Stimulated activated CD4-positive, alpha-beta T cell treated with anti-CD3 and anti-CD28 coated beads, Interleukin-1b, Interleukin-23, amount 100 ng/mL, for 48 hours (primary cell): ENCODE data around the gene PRKACG.
A peak's percentile ranks its signal among the peaks of the same experiment; 100 is the strongest.

ENCODE experiments used
- DNase-seq: peaks from one replicate; pipeline ENCODE4 v3.0.0-alpha.2; 2020

Gene PRKACG

DNA sequence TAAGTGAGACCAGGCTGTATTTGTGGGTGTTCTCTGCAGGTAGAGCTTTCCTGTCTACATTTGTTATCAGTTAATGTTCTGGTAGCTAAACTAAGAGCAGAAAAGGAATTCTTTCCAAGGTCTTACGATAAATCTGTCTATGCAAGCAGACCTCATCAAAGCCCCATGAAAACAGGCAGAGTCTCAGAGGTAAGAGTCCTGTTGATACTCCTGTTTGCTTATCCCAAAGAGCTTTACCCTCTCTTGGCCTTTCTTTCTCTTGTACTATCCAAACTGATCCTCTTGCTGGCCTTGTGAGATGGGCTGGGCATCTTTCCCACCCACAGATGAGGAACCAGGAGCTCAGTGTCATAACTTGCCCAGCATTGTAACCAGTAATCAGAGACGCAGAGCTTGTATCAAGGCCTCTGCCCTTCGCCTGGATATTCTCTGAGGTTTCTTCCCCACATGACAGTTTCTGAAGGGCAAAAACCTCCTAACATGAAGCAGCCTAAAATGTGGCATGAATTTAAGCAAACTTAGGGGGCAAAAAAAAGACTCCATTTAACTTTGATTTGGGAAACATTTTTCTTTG, 33.5 kb downstream of the PRKACG start:
- DNase-seq: no peak

DNA sequence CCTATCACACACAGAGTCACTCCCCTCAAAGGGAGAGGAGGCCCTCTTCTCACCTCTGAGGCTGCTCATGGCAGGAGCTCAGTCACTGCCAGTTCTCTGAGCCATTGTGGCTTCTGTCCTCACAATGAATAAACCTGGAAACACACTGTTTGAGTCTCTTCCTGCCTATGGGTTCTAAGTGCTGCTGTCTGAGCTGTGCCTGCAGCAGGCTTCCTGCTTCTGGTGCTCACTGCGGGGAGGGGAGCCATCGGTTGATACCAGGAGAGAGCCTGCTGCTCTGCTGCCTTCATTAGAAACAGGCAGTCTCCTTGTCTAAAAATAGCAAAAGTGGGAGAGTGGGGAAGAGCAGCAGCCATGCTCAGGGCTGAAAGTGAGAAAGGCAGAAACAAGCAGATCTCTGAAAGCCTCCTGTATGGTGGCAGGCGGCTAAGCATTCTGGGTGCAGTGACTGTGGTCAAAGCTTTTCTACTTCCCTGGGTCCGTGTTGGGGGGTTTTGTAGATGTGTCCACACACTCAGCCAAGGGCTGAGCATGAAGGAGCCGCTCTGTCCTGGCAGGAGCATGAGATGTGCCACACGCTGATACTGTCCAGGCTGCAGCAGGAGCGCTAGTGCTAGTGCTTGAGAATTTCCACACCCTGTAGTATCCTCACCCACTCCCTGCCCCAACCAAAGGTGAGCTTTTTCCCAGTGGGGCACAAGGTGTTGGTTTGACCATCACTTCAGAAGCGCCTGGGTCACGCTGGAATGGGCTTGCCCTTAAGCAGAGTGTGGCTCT, 34.2 kb downstream of the PRKACG start:
- DNase-seq: peak; percentile 69

GRCh38 chr9:68978501-68978900, 35.4 kb downstream of the PRKACG start:
- no peak for DNase-seq

- no peak for DNase-seq
Observed at GRCh38 chr9:68978066-68978465, 35.8 kb downstream of the PRKACG start.

- no peak for DNase-seq
Observed at GRCh38 chr9:68975365-68976043, 38.4 kb downstream of the PRKACG start.

DNA sequence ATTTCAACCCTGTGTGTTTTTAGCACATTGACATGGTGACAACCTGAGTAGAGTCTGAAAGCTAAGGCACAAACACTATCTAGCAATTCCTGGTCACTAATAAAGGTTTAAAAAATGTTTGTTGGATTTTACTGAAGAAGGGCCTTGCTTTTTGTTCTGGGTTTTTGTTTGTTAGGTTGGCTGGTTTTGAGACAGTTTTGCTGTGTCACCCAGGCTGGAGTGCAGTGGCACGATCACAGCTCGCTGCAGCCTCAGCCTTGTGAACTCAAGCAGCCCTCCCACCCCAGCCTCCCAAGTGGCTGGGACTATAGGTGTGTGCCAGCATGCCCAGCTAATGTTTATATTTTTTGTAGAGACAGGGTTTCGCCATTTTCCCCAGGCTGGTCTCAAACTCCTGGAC, 39.0 kb downstream of the PRKACG start:
- no peak for DNase-seq

GRCh38 chr9:68974431-68974830, 39.5 kb downstream of the PRKACG start:
- DNase-seq: peak; percentile 65

- DNase-seq: no peak
Observed at GRCh38 chr9:68973619-68974018, 40.3 kb downstream of the PRKACG start.

DNA sequence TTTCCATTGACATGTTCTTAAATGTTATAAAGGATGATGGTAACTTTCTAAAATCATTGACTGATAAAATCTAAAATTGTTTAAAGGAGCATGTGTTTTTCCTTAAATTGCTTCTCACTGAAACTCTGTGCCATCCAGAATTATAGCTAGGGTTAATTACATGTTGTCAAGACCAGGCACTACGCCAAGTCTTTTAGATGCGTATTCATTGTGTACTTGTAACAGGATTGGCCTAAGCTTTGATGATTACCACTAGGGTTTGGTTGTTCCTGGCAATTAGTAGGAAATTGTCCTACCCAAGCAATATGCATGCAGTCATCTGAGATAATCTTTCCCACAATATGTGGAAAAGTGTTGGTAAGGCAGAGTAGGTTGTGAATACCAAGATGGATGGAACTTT, 43.8 kb downstream of the PRKACG start:
- DNase-seq: no peak

DNA sequence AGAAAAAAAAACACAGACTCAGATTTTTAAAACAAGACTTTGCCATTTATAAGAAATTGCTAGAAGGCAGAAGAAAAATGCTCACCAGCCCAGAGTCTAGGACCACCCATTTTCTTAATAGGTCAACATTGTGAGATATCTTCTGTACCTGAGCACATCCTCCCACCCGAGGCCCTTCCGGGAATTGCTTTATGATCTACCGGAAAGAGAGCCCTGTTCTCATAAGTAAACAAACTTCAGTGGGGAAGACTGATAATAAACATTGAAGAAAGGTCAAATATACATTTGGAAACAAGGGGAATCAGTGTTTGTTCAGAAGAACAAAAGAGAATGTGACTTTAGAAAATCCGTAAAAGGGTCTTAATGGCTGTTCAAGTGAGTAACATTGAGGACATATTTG, 44.4 kb downstream of the PRKACG start:
- no peak for DNase-seq

DNA sequence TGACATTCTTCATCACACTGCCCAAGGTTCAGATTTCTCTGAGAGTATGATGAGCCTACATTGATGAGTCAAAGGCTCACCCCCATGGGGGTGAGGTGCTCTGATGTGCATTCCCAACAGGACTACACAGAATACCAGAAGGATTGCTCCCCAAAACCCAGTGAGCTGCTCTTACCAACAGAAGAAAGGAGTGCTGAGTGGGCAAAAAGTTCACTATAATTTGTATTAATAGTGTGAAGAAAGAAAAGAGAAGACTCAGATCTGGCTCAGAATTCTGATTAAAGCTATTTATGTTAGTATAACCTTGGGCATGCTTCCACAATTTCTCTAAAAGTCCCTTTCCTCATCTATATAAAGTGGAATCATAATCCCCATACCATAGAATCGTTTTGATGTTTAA, 46.1 kb downstream of the PRKACG start:
- DNase-seq: no peak

GRCh38 chr9:68966496-68966944, 47.4 kb downstream of the PRKACG start:
- DNase-seq: no peak

GRCh38 chr9:68964765-68965164, 49.1 kb downstream of the PRKACG start:
- no peak for DNase-seq

- DNase-seq: no peak
Observed at GRCh38 chr9:68964102-68964541, 49.8 kb downstream of the PRKACG start.

DNA sequence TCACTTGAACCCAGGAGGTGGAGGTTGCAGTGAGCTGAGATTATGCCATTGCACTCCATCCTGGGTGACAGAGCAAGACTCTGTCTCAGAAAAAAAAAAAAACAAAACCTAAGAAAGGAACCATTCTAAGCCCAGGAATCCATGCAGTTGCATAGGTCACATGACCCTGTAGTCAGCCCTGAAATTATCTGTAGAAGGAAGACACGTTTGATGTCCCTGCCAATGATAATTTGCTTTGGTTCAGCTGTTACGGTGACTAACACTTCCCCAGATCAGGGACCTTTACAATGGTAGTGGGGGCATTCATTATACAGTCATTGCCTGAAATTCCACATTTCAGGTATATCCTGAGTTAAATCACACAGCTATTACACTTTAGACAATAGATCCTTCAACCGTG, 50.5 kb downstream of the PRKACG start:
- no peak for DNase-seq
